ENCODE measurements around the gene SIGLEC12.

DNA sequence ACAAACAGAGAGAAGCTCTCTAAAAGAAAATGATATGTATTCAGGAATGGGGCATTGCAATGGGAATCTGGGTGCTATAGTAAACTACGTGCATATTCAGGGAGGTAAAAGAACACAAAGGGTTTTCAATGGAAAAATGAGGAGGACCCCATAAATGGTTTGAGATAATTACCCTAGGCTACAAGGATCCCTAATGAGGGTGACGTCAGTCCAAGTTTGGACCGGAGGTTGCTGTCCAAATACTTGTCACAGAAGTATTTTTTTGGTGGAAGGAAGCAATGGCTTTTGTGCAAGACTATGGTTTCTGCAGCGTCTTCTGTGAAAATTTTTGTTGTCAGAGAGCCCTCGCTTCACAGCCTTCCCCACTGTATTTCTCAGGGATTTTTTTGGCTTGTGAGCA, 24.3 kb downstream of the SIGLEC12 start:
- TF ChIP-seq EZH2phosphoT487 (IDR thresholded peaks at IDR 0.05; ENCODE audit: low read length) = no peak
- TF ChIP-seq EZH2 (optimal IDR thresholded peaks at IDR 0.05; ENCODE audit: low read depth, low read length) = no peak

Measured in MM.1S (cell line).